H1 (cell line): Measurements from ENCODE around the gene COMMD6. TPM values are rescaled to one million over a fixed set of nuclear protein-coding genes. Genes with fewer than 3 reads are reported as not detected.

Experiments used
- CTCF ChIA-PET: fragments of 300-600 bp; sonication (Branson Sonifier 250); formaldehyde crosslinking; loops from one replicate; lab custom pipeline; 2021; ENCODE audit not compliant: partially characterized antibody; lab: Charles Lee
- POLR2A ChIA-PET: fragments of 300-600 bp; sonication (Branson Sonifier 250); formaldehyde crosslinking; loops from one replicate; lab custom pipeline; 2021; ENCODE audit warnings: inconsistent platforms; ENCODE audit not compliant: partially characterized antibody; lab: Charles Lee
- DNase-seq, 2 experiments: peaks; one replicate each; pipeline versions ENCODE4 v3.0.0 to v3.0.0-alpha.2; 2010 to 2022; ENCODE audit warnings: low spot score in 2 of 2, low read depth in 1 of 2, mixed read lengths in 1 of 2
- FAIRE-seq: peaks from 2 replicates; lab custom pipeline; 2011; peaks lifted over from hg19 to GRCh38; lab: Jason Lieb, UNC
- H2AFZ ChIP-seq: 2 replicates; pipeline ENCODE4 v1.8.1; 2012; ENCODE audit warnings: low read length, inconsistent platforms
- H2AK5ac ChIP-seq: 2 replicates; pipeline ENCODE4 v1.6.1; 2013; ENCODE audit warnings: low read depth, low read length
- H2BK120ac ChIP-seq: replicated peaks from 2 replicates; pipeline ENCODE3; 2013; ENCODE audit warnings: low read depth, low read length, inconsistent platforms
- H2BK12ac ChIP-seq: 2 replicates; pipeline ENCODE4 v1.6.1; 2013; ENCODE audit warnings: low read depth, low read length
- H2BK15ac ChIP-seq: 2 replicates; pipeline ENCODE4 v1.6.1; 2013; ENCODE audit warnings: low read length
- H2BK20ac ChIP-seq: 2 replicates; pipeline ENCODE4 v1.6.1; 2013; ENCODE audit warnings: low read length
- H2BK5ac ChIP-seq: 2 replicates; pipeline ENCODE4 v1.6.1; 2013; ENCODE audit warnings: low read depth, low read length
- H3K14ac ChIP-seq: 2 replicates; pipeline ENCODE4 v1.6.1; 2013; ENCODE audit warnings: inconsistent platforms; ENCODE audit not compliant: insufficient read length
- H3K18ac ChIP-seq: 2 replicates; pipeline ENCODE4 v1.6.1; 2013; ENCODE audit warnings: low read length; ENCODE audit errors: extremely low read depth
- H3K23ac ChIP-seq: 2 replicates; pipeline ENCODE4 v1.6.1; 2013; ENCODE audit warnings: inconsistent platforms; ENCODE audit not compliant: insufficient read length
- H3K23me2 ChIP-seq: 2 replicates; pipeline ENCODE4 v1.6.1; 2013; ENCODE audit warnings: low read depth, low read length
- H3K27ac ChIP-seq: 2 replicates; pipeline ENCODE4 v1.6.1; 2011; ENCODE audit warnings: low read depth, low read length, inconsistent platforms
- H3K27me3 ChIP-seq, 4 experiments: replicated peaks in 1 of 4; 1 replicate in 1 of 4; 2 replicates in 3 of 4; pipeline versions ENCODE4 v1.6.1 to v1.8.1; 2011 to 2013; ENCODE audit warnings: low read length in 3 of 4, mild to moderate bottlenecking in 3 of 4, inconsistent platforms in 2 of 4, mixed read lengths in 2 of 4, moderate library complexity in 1 of 4; ENCODE audit not compliant: control insufficient read depth in 3 of 4, insufficient read depth in 3 of 4; ENCODE audit errors: extremely low read depth in 1 of 4
- H3K36me3 ChIP-seq, 4 experiments: 2 replicates each; pipeline versions ENCODE4 v1.6.1 to v1.8.1; 2011 to 2013; ENCODE audit warnings: mild to moderate bottlenecking in 4 of 4, low read length in 3 of 4, moderate library complexity in 2 of 4, control low read depth in 1 of 4, inconsistent platforms in 1 of 4; ENCODE audit not compliant: insufficient read depth in 4 of 4, control insufficient read depth in 2 of 4
- H3K4ac ChIP-seq: replicated peaks from 2 replicates; pipeline ENCODE3; 2013; ENCODE audit warnings: low read length, low read depth, mixed read lengths, inconsistent platforms; ENCODE audit not compliant: insufficient read length
- H3K4me1 ChIP-seq, 4 experiments: replicated peaks in 1 of 4; 1 replicate in 1 of 4; 2 replicates in 3 of 4; pipeline versions ENCODE4 v1.6.1 to v1.8.1; 2011 to 2013; ENCODE audit warnings: low read length in 3 of 4, inconsistent platforms in 2 of 4, mixed read lengths in 1 of 4; ENCODE audit not compliant: insufficient read depth in 4 of 4, control insufficient read depth in 3 of 4
- H3K4me2 ChIP-seq, 2 experiments: 2 replicates each; pipeline versions ENCODE4 v1.6.1 to v1.8.1; 2011 to 2013; ENCODE audit warnings: low read depth in 2 of 2, low read length in 2 of 2, control low read depth in 1 of 2, inconsistent platforms in 1 of 2, mild to moderate bottlenecking in 1 of 2; ENCODE audit not compliant: insufficient read depth in 1 of 2
- H3K4me3 ChIP-seq, 4 experiments: fragments of 200-600, 300-600 bp in 1 of 4; sonication (generic), shearing (Covaris generic), sonication (Bioruptor Twin) in 1 of 4; 2 replicates each; pipeline versions ENCODE4 v1.5.1 to v1.8.1; 2011 to 2016; ENCODE audit warnings: low read length in 4 of 4, low read depth in 3 of 4, control low read depth in 2 of 4, inconsistent platforms in 2 of 4, mild to moderate bottlenecking in 2 of 4, mixed read lengths in 1 of 4, moderate library complexity in 1 of 4; ENCODE audit not compliant: insufficient read depth in 2 of 4; ENCODE audit errors: extremely low read depth in 1 of 4
- H3K56ac ChIP-seq: replicated peaks from 2 replicates; pipeline ENCODE3; 2013; ENCODE audit warnings: low read depth, mild to moderate bottlenecking, mixed read lengths, low read length, inconsistent platforms; ENCODE audit not compliant: insufficient read length
- H3K79me1 ChIP-seq: 2 replicates; pipeline ENCODE4 v1.6.1; 2013; ENCODE audit warnings: low read depth, low read length, control low read depth
- H3K79me2 ChIP-seq, 2 experiments: 2 replicates each; pipeline versions ENCODE4 v1.6.1 to v1.8.1; 2012 to 2013; ENCODE audit warnings: low read length in 2 of 2, mild to moderate bottlenecking in 2 of 2, inconsistent platforms in 1 of 2; ENCODE audit not compliant: insufficient read depth in 2 of 2, control insufficient read depth in 1 of 2
- H3K9ac ChIP-seq, 4 experiments: replicated peaks in 1 of 4; 1 replicate in 1 of 4; 2 replicates in 3 of 4; pipeline versions ENCODE4 v1.6.1 to v1.8.1; 2011 to 2013; ENCODE audit warnings: low read depth in 3 of 4, low read length in 3 of 4, control low read depth in 2 of 4, mild to moderate bottlenecking in 2 of 4, moderate library complexity in 2 of 4, inconsistent platforms in 1 of 4; ENCODE audit errors: extremely low read depth in 1 of 4
- H3K9me3 ChIP-seq, 2 experiments: 2 replicates each; pipeline versions ENCODE4 v1.6.1 to v1.8.1; 2012 to 2013; ENCODE audit warnings: mild to moderate bottlenecking in 2 of 2, moderate library complexity in 2 of 2, control low read depth in 1 of 2, inconsistent platforms in 1 of 2, low read depth in 1 of 2, low read length in 1 of 2, mixed read lengths in 1 of 2; ENCODE audit not compliant: insufficient read depth in 2 of 2
- H4K20me1 ChIP-seq, 2 experiments: replicated peaks in 1 of 2; 2 replicates each; pipeline versions ENCODE3 to v1.8.1; 2011 to 2013; ENCODE audit warnings: inconsistent platforms in 2 of 2, low read length in 2 of 2, mild to moderate bottlenecking in 1 of 2; ENCODE audit not compliant: insufficient read depth in 2 of 2, control insufficient read depth in 1 of 2
- H4K5ac ChIP-seq: 2 replicates; pipeline ENCODE4 v1.6.1; 2013; ENCODE audit warnings: low read length, low read depth, mixed read lengths, inconsistent platforms; ENCODE audit not compliant: insufficient read length
- H4K8ac ChIP-seq: 2 replicates; pipeline ENCODE4 v1.8.0; 2013; ENCODE audit warnings: mild to moderate bottlenecking, moderate library complexity, low read length, inconsistent platforms; ENCODE audit not compliant: insufficient read depth; ENCODE audit errors: extremely low read depth
- H4K91ac ChIP-seq: replicated peaks from 2 replicates; pipeline ENCODE3; 2013; ENCODE audit warnings: low read length, mixed read lengths, inconsistent platforms; ENCODE audit not compliant: insufficient read length
- BRCA1 ChIP-seq: IDR thresholded peaks from 2 replicates; pipeline ENCODE4 v1.6.1; 2012; ENCODE audit warnings: low read depth, low read length, improper control_type of control experiment
- JUND ChIP-seq: IDR thresholded peaks from 2 replicates; pipeline ENCODE4 v1.6.1; 2011; ENCODE audit warnings: mild to moderate bottlenecking, improper control_type of control experiment, low read length
- POLR2AphosphoS5 ChIP-seq: IDR thresholded peaks from 2 replicates; pipeline ENCODE4 v1.6.1; 2011; ENCODE audit warnings: low read depth, low read length
- SAP30 ChIP-seq: fragments of 300-600 bp; sonication (generic); IDR thresholded peaks from 2 replicates; pipeline ENCODE4 v1.7.1; 2012; ENCODE audit warnings: low read length, moderate library complexity, mild to moderate bottlenecking, inconsistent platforms; ENCODE audit not compliant: insufficient read depth, insufficient replicate concordance
- SIN3A ChIP-seq, 2 experiments: IDR thresholded peaks in 1 of 2; conservative IDR thresholded peaks in 1 of 2; 2 replicates each; pipeline ENCODE4 v1.6.1; 2011 to 2012; ENCODE audit warnings: low read length in 2 of 2, improper control_type of control experiment in 1 of 2, low read depth in 1 of 2, mild to moderate bottlenecking in 1 of 2
- SIRT6 ChIP-seq: IDR thresholded peaks from one replicate; pipeline ENCODE4 v1.7.1; 2012; ENCODE audit warnings: low read length, inconsistent platforms
- SIX5 ChIP-seq: IDR thresholded peaks from 2 replicates; pipeline ENCODE4 v1.6.1; 2011; ENCODE audit warnings: mild to moderate bottlenecking, low read depth, low read length
- SP2 ChIP-seq: IDR thresholded peaks from 2 replicates; pipeline ENCODE4 v1.6.1; 2012; ENCODE audit warnings: mild to moderate bottlenecking, low read length, inconsistent platforms
- SP4 ChIP-seq: IDR thresholded peaks from 2 replicates; pipeline ENCODE4 v1.6.1; 2012; ENCODE audit warnings: low read length, inconsistent platforms
- TCF12 ChIP-seq: IDR thresholded peaks from 2 replicates; pipeline ENCODE4 v1.6.1; 2011; ENCODE audit warnings: low read depth, mild to moderate bottlenecking, low read length
- WGBS, 2 experiments: shearing (Covaris generic) in 1 of 2; methylation state at CpG; one replicate each; pipeline versions ENCODE4 v1.1.6 to v1.1.7; 2013 to 2015; ENCODE audit warnings: low lambda C conversion rate in 2 of 2, mixed read lengths in 2 of 2, inconsistent platforms in 1 of 2, low coverage in 1 of 2, missing lambda C conversion rate in 1 of 2; ENCODE audit not compliant: insufficient replicate concordance in 2 of 2, insufficient coverage in 1 of 2, insufficient read length in 1 of 2; ENCODE audit errors: extremely low coverage in 1 of 2, missing lambda C conversion rate in 1 of 2; 5-methylcytosine and 5-hydroxymethylcytosine counted together
- polyA plus RNA-seq, 7 experiments: library from polyadenylated mRNA; depleted of rRNA in 3 of 7; stranded (reverse) in 5 of 7; unstranded in 2 of 7; fragments of >200 nt in 5 of 7; fragments of 200-250 nt in 2 of 7; gene quantifications; 1 replicate in 5 of 7; 2 replicates in 1 of 7; 4 replicates in 1 of 7; pipeline versions ENCODE4 v1.2.1 to v1.2.3, GENCODE V29; 2011 to 2013; ENCODE audit warnings: missing spikeins in 2 of 7, mixed read lengths in 2 of 7
- total RNA-seq: library from RNA; stranded (reverse); fragmentation: NEBNext Ultra II Directional; extraction: Animal tissue kit (Norgen Biotek cat#: 25700); gene quantifications from 2 replicates; pipeline ENCODE4 v1.2.1, GENCODE V29; 2021
- TF ChIP-seq, protein P1 (sequence below), 3 experiments: IDR thresholded peaks; 1 replicate in 2 of 3; 2 replicates in 1 of 3; pipeline versions ENCODE4 v1.5.1 to v1.6.1; 2011; ENCODE audit warnings: low read length in 3 of 3, mild to moderate bottlenecking in 3 of 3, inconsistent platforms in 2 of 3, low read depth in 1 of 3, moderate library complexity in 1 of 3; ENCODE audit not compliant: insufficient read depth in 1 of 3; ENCODE audit errors: control extremely low read depth in 1 of 3

The COMMD6 gene
- total and polyA plus RNA-seq, 2 of the 8 experiments (the other 6 are each of a cell fraction or from before 2014, with no cell fraction given): 53.2 to 122 TPM

DNA sequence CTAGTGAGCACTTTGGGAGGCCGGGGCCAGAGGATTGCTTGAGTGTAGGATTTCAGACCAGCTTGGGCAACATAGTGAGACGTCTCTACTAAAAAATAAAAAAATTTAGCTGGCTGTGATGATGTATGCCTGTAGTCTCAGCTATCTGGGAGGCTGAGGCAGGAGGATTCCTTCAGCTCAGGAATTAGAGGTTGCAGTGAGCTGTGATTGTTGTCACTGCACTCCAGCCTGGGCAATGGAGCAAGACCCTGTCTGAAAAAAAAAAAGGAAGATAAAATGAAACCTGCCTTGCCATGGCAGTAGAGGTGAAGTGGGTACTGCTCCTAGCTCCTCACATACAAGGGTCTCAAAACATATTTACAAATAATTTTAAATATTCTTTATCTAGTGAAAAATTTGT is 19.3 kb upstream of the COMMD6 start:
- no peak overlapping the region for H2AK5ac ChIP-seq
- no peak overlapping the region for H2BK5ac ChIP-seq
- H4K5ac ChIP-seq: no peak overlapping the region
- no peak overlapping the region for H3K56ac ChIP-seq
- H3K4me2 ChIP-seq: no peak overlapping the region
- DNase-seq (no peak), FAIRE-seq (no peak)
- H2BK15ac ChIP-seq: no peak overlapping the region
- H3K23ac ChIP-seq: no peak overlapping the region
- H3K4me3 ChIP-seq: no peak overlapping the region
- no peak overlapping the region for H4K8ac ChIP-seq
- H3K18ac ChIP-seq: no peak overlapping the region
- H3K79me2 ChIP-seq: peaks cover 0 to 19% of the 10 kb centered on the region in 2 experiments; a peak in 2 of 4 replicates
- H2BK20ac ChIP-seq: no peak overlapping the region
- H3K79me1 ChIP-seq: no peaks in the 10 kb centered on the region
- POLR2A ChIA-PET: no interaction called here
- no peaks in the 10 kb centered on the region for H3K23me2 ChIP-seq
- H3K9ac ChIP-seq: no peak overlapping the region
- H4K20me1 ChIP-seq: peaks cover 0 to 3% of the 10 kb centered on the region in 2 experiments
- CTCF ChIA-PET: interaction anchor here (1.1 kb wide), 1 partner anchor 460 kb away, joined by 4 read pairs; no protein-coding TSS in a partner anchor
- H3K9me3 ChIP-seq: no peaks in the 10 kb centered on the region
- 100% methylated on average over 2 of the region's 2 CpGs; no CpG with 5 or more reads in 1 of the 2 experiments for WGBS, 2 experiments
- H3K4me1 ChIP-seq: 0 out of 7 replicates have a peak, but pooled peaks cover 0 to 3% (median 0%) of the 10 kb centered on the region in 4 experiments
- no peak overlapping the region for H3K14ac ChIP-seq
- no peak overlapping the region for H2AFZ ChIP-seq
- H3K27ac ChIP-seq: no peak overlapping the region
- H2BK12ac ChIP-seq: no peak overlapping the region
- no peak overlapping the region for H2BK120ac ChIP-seq
- H3K4ac ChIP-seq: no peak overlapping the region
- peaks cover 0 to 11% (median 5%) of the 10 kb centered on the region in 4 experiments; a peak in 4 of 8 replicates for H3K36me3 ChIP-seq
- no peak overlapping the region for H4K91ac ChIP-seq
- no peaks in the 10 kb centered on the region for H3K27me3 ChIP-seq
- no peak for TF ChIP-seq JUND
- TF ChIP-seq SIN3A (conservative IDR thresholded peaks at IDR 0.05 in 1 of 2, IDR thresholded peaks at IDR 0.05 in 1 of 2; ENCODE audit: low read depth in 1 of 2, low read length in 2 of 2): no peak
- no peak for TF ChIP-seq TCF12
- no peak for TF ChIP-seq SP2
- TF ChIP-seq SIRT6: no peak
- TF ChIP-seq BRCA1: no peak
- TF ChIP-seq SAP30: no peak
- TF ChIP-seq SIX5: no peak
- TF ChIP-seq SP4: no peak
- no peak for TF ChIP-seq POLR2AphosphoS5
- TF ChIP-seq, protein P1, sequence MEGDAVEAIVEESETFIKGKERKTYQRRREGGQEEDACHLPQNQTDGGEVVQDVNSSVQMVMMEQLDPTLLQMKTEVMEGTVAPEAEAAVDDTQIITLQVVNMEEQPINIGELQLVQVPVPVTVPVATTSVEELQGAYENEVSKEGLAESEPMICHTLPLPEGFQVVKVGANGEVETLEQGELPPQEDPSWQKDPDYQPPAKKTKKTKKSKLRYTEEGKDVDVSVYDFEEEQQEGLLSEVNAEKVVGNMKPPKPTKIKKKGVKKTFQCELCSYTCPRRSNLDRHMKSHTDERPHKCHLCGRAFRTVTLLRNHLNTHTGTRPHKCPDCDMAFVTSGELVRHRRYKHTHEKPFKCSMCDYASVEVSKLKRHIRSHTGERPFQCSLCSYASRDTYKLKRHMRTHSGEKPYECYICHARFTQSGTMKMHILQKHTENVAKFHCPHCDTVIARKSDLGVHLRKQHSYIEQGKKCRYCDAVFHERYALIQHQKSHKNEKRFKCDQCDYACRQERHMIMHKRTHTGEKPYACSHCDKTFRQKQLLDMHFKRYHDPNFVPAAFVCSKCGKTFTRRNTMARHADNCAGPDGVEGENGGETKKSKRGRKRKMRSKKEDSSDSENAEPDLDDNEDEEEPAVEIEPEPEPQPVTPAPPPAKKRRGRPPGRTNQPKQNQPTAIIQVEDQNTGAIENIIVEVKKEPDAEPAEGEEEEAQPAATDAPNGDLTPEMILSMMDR (IDR thresholded peaks at IDR 0.05; ENCODE audit: control extremely low read depth in 1 of 3, insufficient read depth in 1 of 3, low read depth in 1 of 3, low read length in 3 of 3): no peak
